Liver (tissue), 9 donors: ENCODE data around the gene LRP3. TPM values are rescaled to one million over a fixed set of nuclear protein-coding genes. Genes with fewer than 3 reads are reported as not detected.

Experiments
- DNase-seq: peaks from one replicate; pipeline ENCODE4 v3.0.0-alpha.2; 2017; ENCODE audit warnings: low spot score
- H3K27ac ChIP-seq, 2 donors: one replicate each; pipeline ENCODE4 v1.7.0; 2013; ENCODE audit warnings: inconsistent platforms in 2 of 2, low read length in 2 of 2, control low read depth in 1 of 2, low read depth in 1 of 2, mild to moderate bottlenecking in 1 of 2
- H3K27me3 ChIP-seq, 4 donors: one replicate each; pipeline versions ENCODE4 v1.6.1 to v1.7.0; 2013; ENCODE audit warnings: low read length in 3 of 4, inconsistent platforms in 1 of 4, mild to moderate bottlenecking in 1 of 4, moderate library complexity in 1 of 4; ENCODE audit not compliant: control insufficient read depth in 4 of 4, insufficient read depth in 4 of 4
- H3K36me3 ChIP-seq, 4 donors: one replicate each; pipeline versions ENCODE4 v1.6.1 to v1.7.0; 2013; ENCODE audit warnings: low read length in 3 of 4, mild to moderate bottlenecking in 3 of 4, low read depth in 1 of 4, moderate library complexity in 1 of 4; ENCODE audit not compliant: control insufficient read depth in 4 of 4, insufficient read depth in 3 of 4
- H3K4me1 ChIP-seq, 4 donors: one replicate each; pipeline versions ENCODE4 v1.6.1 to v1.7.0; 2013; ENCODE audit warnings: low read length in 3 of 4, mild to moderate bottlenecking in 3 of 4, moderate library complexity in 1 of 4; ENCODE audit not compliant: control insufficient read depth in 4 of 4, insufficient read depth in 4 of 4
- H3K4me3 ChIP-seq, 3 donors: one replicate each; pipeline versions ENCODE4 v1.6.1 to v1.7.0; 2013; ENCODE audit warnings: low read length in 3 of 3, control low read depth in 1 of 3, low read depth in 1 of 3, mild to moderate bottlenecking in 1 of 3
- H3K9ac ChIP-seq, 2 donors: one replicate each; pipeline ENCODE4 v1.7.0; 2013; ENCODE audit warnings: low read length in 2 of 2, mild to moderate bottlenecking in 2 of 2, moderate library complexity in 2 of 2, control low read depth in 1 of 2, low read depth in 1 of 2
- H3K9me3 ChIP-seq, 4 donors: one replicate each; pipeline versions ENCODE4 v1.6.1 to v1.7.0; 2013; ENCODE audit warnings: low read length in 3 of 4; ENCODE audit not compliant: control insufficient read depth in 4 of 4
- CTCF ChIP-seq: fragments of 150-350 bp; IDR thresholded peaks from 2 replicates; pipeline ENCODE4 v1.5.1; 2017; ENCODE audit warnings: improper control_type of control experiment, low read depth, low read length; ENCODE audit not compliant: missing input control
- FOXA1 ChIP-seq: IDR thresholded peaks from 2 replicates; pipeline ENCODE4 v1.6.1; 2016; ENCODE audit warnings: antibody characterized with exemption
- FOXA2 ChIP-seq: IDR thresholded peaks from 2 replicates; pipeline ENCODE4 v1.6.1; 2016; ENCODE audit warnings: antibody characterized with exemption
- GABPA ChIP-seq, 2 donors: IDR thresholded peaks in 1 of 2; conservative IDR thresholded peaks in 1 of 2; 2 replicates each; pipeline ENCODE4 v1.6.1; 2016; ENCODE audit warnings: antibody characterized with exemption in 2 of 2, mild to moderate bottlenecking in 1 of 2, moderate library complexity in 1 of 2
- HNF4A ChIP-seq, 2 donors: conservative IDR thresholded peaks; 2 replicates each; pipeline ENCODE4 v1.6.1; 2016; ENCODE audit warnings: antibody characterized with exemption in 2 of 2, mild to moderate bottlenecking in 2 of 2
- HNF4G ChIP-seq: IDR thresholded peaks from 2 replicates; pipeline ENCODE4 v1.6.1; 2016; ENCODE audit warnings: antibody characterized with exemption
- JUND ChIP-seq, 2 donors: IDR thresholded peaks; 2 replicates each; pipeline ENCODE4 v1.6.1; 2016; ENCODE audit warnings: antibody characterized with exemption in 2 of 2
- MAX ChIP-seq: IDR thresholded peaks from 2 replicates; pipeline ENCODE4 v1.6.1; 2016; ENCODE audit warnings: antibody characterized with exemption
- NR2F2 ChIP-seq: IDR thresholded peaks from 2 replicates; pipeline ENCODE4 v1.6.1; 2016; ENCODE audit warnings: antibody characterized with exemption
- RAD21 ChIP-seq, 2 donors: IDR thresholded peaks; 2 replicates each; pipeline ENCODE4 v1.6.1; 2016; ENCODE audit warnings: antibody characterized with exemption in 2 of 2, mild to moderate bottlenecking in 2 of 2
- RXRA ChIP-seq, 2 donors: IDR thresholded peaks; 2 replicates each; pipeline ENCODE4 v1.6.1; 2017 to 2018; ENCODE audit warnings: antibody characterized with exemption in 2 of 2, mild to moderate bottlenecking in 1 of 2
- SP1 ChIP-seq: IDR thresholded peaks from 2 replicates; pipeline ENCODE4 v1.6.1; 2018; ENCODE audit warnings: antibody characterized with exemption, mild to moderate bottlenecking
- TAF1 ChIP-seq: conservative IDR thresholded peaks from 2 replicates; pipeline ENCODE4 v1.6.1; 2016; ENCODE audit warnings: antibody characterized with exemption, mild to moderate bottlenecking
- YY1 ChIP-seq: IDR thresholded peaks from 2 replicates; pipeline ENCODE4 v1.6.1; 2016; ENCODE audit warnings: antibody characterized with exemption, mild to moderate bottlenecking
- WGBS: extraction: QIAGEN DNeasy Blood & Tissue Kit; methylation state at CpG from one replicate; pipeline ENCODE4 v1.1.7; 2013; 5-methylcytosine and 5-hydroxymethylcytosine counted together
- polyA plus RNA-seq, 2 donors: library from polyadenylated mRNA; stranded (reverse) in 1 of 2; unstranded in 1 of 2; fragments of 200-250 nt in 1 of 2; fragments of >200 nt in 1 of 2; fragmentation: Nextera tagmentation in 1 of 2; extraction: Ambion mirVana in 1 of 2; gene quantifications; one replicate each; pipeline versions ENCODE4 v1.2.1 to v1.2.3, GENCODE V29; 2013 to 2015
- total RNA-seq, 2 donors: library from RNA; depleted of rRNA; stranded (reverse); fragments of >200 nt; gene quantifications; one replicate each; pipeline ENCODE4 v1.2.3, GENCODE V29; 2014
- TF ChIP-seq, protein P1 (sequence below): IDR thresholded peaks from 2 replicates; pipeline ENCODE4 v1.6.1; 2016; ENCODE audit warnings: antibody characterized with exemption
- TF ChIP-seq, protein P2 (sequence below): IDR thresholded peaks from 2 replicates; pipeline ENCODE4 v1.6.1; 2016; ENCODE audit warnings: antibody characterized with exemption
- donor health status: healthy.
- donor health status: healthy.
- donor health status: healthy.
- donor health status: healthy.
- donor health status: healthy.

The LRP3 gene
- total and polyA plus RNA-seq, 4 donors: 2.5 to 42.3 (median 15.4) TPM

GRCh38 chr19:33174186-33174585 lies 19.9 kb upstream of the LRP3 start:
- no peak for TF ChIP-seq FOXA2
- TF ChIP-seq RAD21 (IDR thresholded peaks at IDR 0.05): no peak
- TF ChIP-seq HNF4G: no peak
- TF ChIP-seq YY1: no peak
- no peak for TF ChIP-seq MAX
- no peak for TF ChIP-seq GABPA (IDR thresholded peaks at IDR 0.05 in 1 of 2, conservative IDR thresholded peaks at IDR 0.05 in 1 of 2)
- no peak for DNase-seq

GRCh38 chr19:33175156-33175782 lies 18.9 kb upstream of the LRP3 start:
- TF ChIP-seq FOXA1 (no peak), FOXA2 (no peak), NR2F2 (no peak), GABPA (IDR thresholded peaks at IDR 0.05 in 1 of 2, conservative IDR thresholded peaks at IDR 0.05 in 1 of 2) (no peak), HNF4G (no peak), YY1 (no peak), RAD21 (IDR thresholded peaks at IDR 0.05) (no peak), CTCF (no peak), MAX (no peak), TAF1 (no peak), SP1 (no peak), RXRA (IDR thresholded peaks at IDR 0.05) (no peak), HNF4A (conservative IDR thresholded peaks at IDR 0.05) (no peak), JUND (IDR thresholded peaks at IDR 0.05) (no peak)
- TF ChIP-seq, protein P1, sequence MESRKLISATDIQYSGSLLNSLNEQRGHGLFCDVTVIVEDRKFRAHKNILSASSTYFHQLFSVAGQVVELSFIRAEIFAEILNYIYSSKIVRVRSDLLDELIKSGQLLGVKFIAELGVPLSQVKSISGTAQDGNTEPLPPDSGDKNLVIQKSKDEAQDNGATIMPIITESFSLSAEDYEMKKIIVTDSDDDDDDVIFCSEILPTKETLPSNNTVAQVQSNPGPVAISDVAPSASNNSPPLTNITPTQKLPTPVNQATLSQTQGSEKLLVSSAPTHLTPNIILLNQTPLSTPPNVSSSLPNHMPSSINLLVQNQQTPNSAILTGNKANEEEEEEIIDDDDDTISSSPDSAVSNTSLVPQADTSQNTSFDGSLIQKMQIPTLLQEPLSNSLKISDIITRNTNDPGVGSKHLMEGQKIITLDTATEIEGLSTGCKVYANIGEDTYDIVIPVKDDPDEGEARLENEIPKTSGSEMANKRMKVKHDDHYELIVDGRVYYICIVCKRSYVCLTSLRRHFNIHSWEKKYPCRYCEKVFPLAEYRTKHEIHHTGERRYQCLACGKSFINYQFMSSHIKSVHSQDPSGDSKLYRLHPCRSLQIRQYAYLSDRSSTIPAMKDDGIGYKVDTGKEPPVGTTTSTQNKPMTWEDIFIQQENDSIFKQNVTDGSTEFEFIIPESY: no peak
- TF ChIP-seq, protein P2, sequence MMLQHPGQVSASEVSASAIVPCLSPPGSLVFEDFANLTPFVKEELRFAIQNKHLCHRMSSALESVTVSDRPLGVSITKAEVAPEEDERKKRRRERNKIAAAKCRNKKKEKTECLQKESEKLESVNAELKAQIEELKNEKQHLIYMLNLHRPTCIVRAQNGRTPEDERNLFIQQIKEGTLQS: no peak
- no peaks in the 10 kb centered on the region for H3K9me3 ChIP-seq
- no peak overlapping the region for H3K4me3 ChIP-seq
- 94% methylated on average over 10 of the region's 10 CpGs for WGBS
- no peaks in the 10 kb centered on the region for H3K36me3 ChIP-seq
- H3K27me3 ChIP-seq: no peaks in the 10 kb centered on the region
- H3K9ac ChIP-seq: no peak overlapping the region
- no peak for DNase-seq
- peaks cover 2 to 31% (median 24%) of the 10 kb centered on the region in 4 donors for H3K4me1 ChIP-seq
- H3K27ac ChIP-seq: no peak overlapping the region

More at GRCh38 chr19:33174186-33174585, 19.9 kb upstream of the LRP3 start:
- Histone ChIP-seq H3K9ac (no peak overlapping the region), H3K36me3 (no peaks in the 10 kb centered on the region), H3K27me3 (no peaks in the 10 kb centered on the region), H3K4me1 (peaks cover 2 to 31% (median 24%) of the 10 kb centered on the region in 4 donors), H3K27ac (no peak overlapping the region), H3K9me3 (no peaks in the 10 kb centered on the region), H3K4me3 (no peak overlapping the region)
- WGBS: 95% methylated on average over 5 of the region's 5 CpGs
